ENCODE data around the gene TMEM238L. TPM values are rescaled to one million over a fixed set of nuclear protein-coding genes. Genes with fewer than 3 reads are reported as not detected.

The TMEM238L gene
- total and polyA plus RNA-seq, 2 donors (not counting 3 experiments of a cell fraction or from before 2014, with no cell fraction given), result not detected

DNA sequence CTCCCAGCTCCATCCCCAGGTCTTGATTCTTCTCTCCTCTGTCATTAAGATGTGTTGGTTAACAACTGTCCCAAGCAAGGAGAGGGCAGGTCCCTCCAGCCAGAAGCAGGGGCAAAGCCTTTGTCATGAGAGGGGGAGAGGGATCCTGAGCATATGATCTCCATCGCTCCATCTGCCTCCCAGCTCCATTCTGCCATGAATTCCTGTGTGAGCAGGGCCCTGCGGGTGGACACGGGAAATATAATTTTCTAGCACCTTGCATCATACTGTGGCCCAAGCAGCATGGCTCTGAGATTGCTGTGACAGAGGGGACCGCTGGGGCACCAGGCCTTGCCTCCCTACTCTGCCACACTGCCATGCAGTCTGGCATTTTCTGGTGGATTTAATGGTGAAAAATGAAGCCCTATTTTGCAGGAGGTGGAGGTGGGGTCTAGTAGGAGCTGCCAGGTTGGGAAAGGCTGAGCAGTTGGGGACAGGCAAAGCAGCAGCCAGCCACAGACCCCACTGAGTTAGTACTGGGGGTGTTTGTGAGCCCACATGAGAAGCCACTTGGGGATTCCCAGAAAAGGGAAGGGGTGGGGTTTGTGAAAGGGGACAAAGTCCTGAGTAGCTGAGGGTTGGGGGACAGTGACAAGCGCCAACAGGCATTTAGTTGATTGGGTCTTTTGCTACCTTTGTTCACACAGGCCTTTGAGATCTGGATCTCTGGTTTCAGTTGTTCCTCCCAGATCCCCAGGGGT lies 16.4 kb downstream of the TMEM238L start:
- Histone ChIP-seq H2AFZ (ENCODE audit: low read depth, low read length) (no peak overlapping the region), H4K20me1 (replicated peaks; ENCODE audit: control insufficient read depth, extremely low read depth, insufficient read depth, low read length) (no peaks in the 10 kb centered on the region), H3K4me3 (replicated peaks in 1 of 3; ENCODE audit: insufficient read depth in 1 of 3, low read depth in 1 of 3, low read length in 3 of 3) (no peak overlapping the region), H3K36me3 (ENCODE audit: control insufficient read depth in 2 of 2, extremely low read depth in 1 of 2, insufficient read depth in 2 of 2, low read length in 2 of 2) (no peaks in the 10 kb centered on the region), H3K79me2 (ENCODE audit: control insufficient read depth, insufficient read depth, low read length) (no peaks in the 10 kb centered on the region), H3K9me1 (replicated peaks; ENCODE audit: control insufficient read depth, extremely low read depth, insufficient read depth, low read length) (no peaks in the 10 kb centered on the region), H3K27ac (ENCODE audit: insufficient read depth, low read depth, low read length) (no peak overlapping the region), H3K4me2 (ENCODE audit: insufficient read depth, low read length) (no peak overlapping the region), H3K9me3 (replicated peaks; ENCODE audit: control insufficient read depth, insufficient read depth, low read length) (no peaks in the 10 kb centered on the region), H3K27me3 (ENCODE audit: control insufficient read depth in 2 of 2, insufficient read depth in 2 of 2, low read length in 2 of 2) (no peaks in the 10 kb centered on the region), H3K4me1 (ENCODE audit: control insufficient read depth, extremely low read depth, insufficient read depth, low read length) (no peaks in the 10 kb centered on the region), H3K9ac (replicated peaks; ENCODE audit: extremely low read depth, insufficient read depth, low read length) (no peak overlapping the region)
- intact Hi-C loops (cut with micrococcal nuclease) (no loop called here), dilution Hi-C loops (cut with MboI; ENCODE audit: extremely low pct_ligation_motif_present, low sequenced_read_pairs) (no loop called here)
- TF ChIP-seq, protein P1, sequence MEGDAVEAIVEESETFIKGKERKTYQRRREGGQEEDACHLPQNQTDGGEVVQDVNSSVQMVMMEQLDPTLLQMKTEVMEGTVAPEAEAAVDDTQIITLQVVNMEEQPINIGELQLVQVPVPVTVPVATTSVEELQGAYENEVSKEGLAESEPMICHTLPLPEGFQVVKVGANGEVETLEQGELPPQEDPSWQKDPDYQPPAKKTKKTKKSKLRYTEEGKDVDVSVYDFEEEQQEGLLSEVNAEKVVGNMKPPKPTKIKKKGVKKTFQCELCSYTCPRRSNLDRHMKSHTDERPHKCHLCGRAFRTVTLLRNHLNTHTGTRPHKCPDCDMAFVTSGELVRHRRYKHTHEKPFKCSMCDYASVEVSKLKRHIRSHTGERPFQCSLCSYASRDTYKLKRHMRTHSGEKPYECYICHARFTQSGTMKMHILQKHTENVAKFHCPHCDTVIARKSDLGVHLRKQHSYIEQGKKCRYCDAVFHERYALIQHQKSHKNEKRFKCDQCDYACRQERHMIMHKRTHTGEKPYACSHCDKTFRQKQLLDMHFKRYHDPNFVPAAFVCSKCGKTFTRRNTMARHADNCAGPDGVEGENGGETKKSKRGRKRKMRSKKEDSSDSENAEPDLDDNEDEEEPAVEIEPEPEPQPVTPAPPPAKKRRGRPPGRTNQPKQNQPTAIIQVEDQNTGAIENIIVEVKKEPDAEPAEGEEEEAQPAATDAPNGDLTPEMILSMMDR (IDR thresholded peaks at IDR 0.05; ENCODE audit: extremely low read depth in 1 of 2, insufficient read depth in 1 of 2, low read depth in 1 of 2, low read length in 2 of 2), result no peak
- TF ChIP-seq POLR2AphosphoS5 (IDR thresholded peaks at IDR 0.05; ENCODE audit: insufficient read depth, low read depth, low read length) (no peak), JUN (IDR thresholded peaks at IDR 0.05; ENCODE audit: borderline replicate concordance, insufficient read depth, insufficient read length, low read depth) (no peak), MYC (IDR thresholded peaks at IDR 0.05; ENCODE audit: low read depth, low read length) (no peak), GATA2 (IDR thresholded peaks at IDR 0.05; ENCODE audit: insufficient read depth, insufficient read length, low read depth, low read length) (no peak), POLR2A (IDR thresholded peaks at IDR 0.05; ENCODE audit: low read depth, low read length) (no peak), EZH2 (IDR thresholded peaks at IDR 0.05; ENCODE audit: borderline replicate concordance, low read depth, low read length, severe bottlenecking) (no peak)
- TF ChIP-seq, protein P2, sequence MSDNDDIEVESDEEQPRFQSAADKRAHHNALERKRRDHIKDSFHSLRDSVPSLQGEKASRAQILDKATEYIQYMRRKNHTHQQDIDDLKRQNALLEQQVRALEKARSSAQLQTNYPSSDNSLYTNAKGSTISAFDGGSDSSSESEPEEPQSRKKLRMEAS (IDR thresholded peaks at IDR 0.05; ENCODE audit: insufficient read depth, insufficient read length), result no peak
- CTCF ChIA-PET, result interaction anchor here (1.2 kb wide), 1 partner anchor 50 kb away, joined by 3 read pairs; no protein-coding TSS in a partner anchor
- no peak for FAIRE-seq
- POLR2A ChIA-PET, result no interaction called here
- no peak for DNase-seq (ENCODE audit: low read depth, low spot score)
- no TSS peak for BruUV-seq (replicated peaks)

Measured in endothelial cell of umbilical vein (primary cell).